Adrenal gland (tissue), 12 donors: ENCODE results near the gene RELN. TPM values are rescaled to one million over a fixed set of nuclear protein-coding genes. Genes with fewer than 3 reads are reported as not detected.

Experiments
- DNase-seq, 7 donors: peaks; one replicate each; pipeline ENCODE4 v3.0.0-alpha.2; 2019 to 2020
- H3K27ac ChIP-seq, 5 donors: fragments of 200-600 bp; sonication (generic) in 4 of 5; 1 replicate in 3 of 5; 2 replicates in 2 of 5; pipeline versions ENCODE4 v1.5.1 to v1.8.0; 2016 to 2020; ENCODE audit warnings: mild to moderate bottlenecking in 1 of 5
- H3K27me3 ChIP-seq: fragments of 200-600 bp; 2 replicates; pipeline ENCODE4 v1.8.0; 2021
- H3K36me3 ChIP-seq, 2 donors: fragments of 200-600 bp; replicated peaks in 1 of 2; 1 replicate in 1 of 2; 2 replicates in 1 of 2; pipeline versions ENCODE4 v1.5.1 to v1.8.0; 2018 to 2022
- H3K4me1 ChIP-seq, 2 donors: fragments of 200-600 bp; replicated peaks in 1 of 2; 1 replicate in 1 of 2; 2 replicates in 1 of 2; pipeline versions ENCODE4 v1.5.1 to v1.8.0; 2018 to 2021
- H3K4me3 ChIP-seq, 4 donors: fragments of 200-600 bp; sonication (generic) in 3 of 4; one replicate each; pipeline ENCODE4 v1.5.1; 2016 to 2018
- H3K9me3 ChIP-seq, 3 donors: fragments of 200-600 bp; sonication (generic) in 1 of 3; replicated peaks in 1 of 3; 1 replicate in 2 of 3; 2 replicates in 1 of 3; pipeline versions ENCODE4 v1.5.1 to v1.8.0; 2016 to 2021
- POLR2A ChIP-seq, 2 donors: fragments of 450-650 bp; IDR thresholded peaks; one replicate each; pipeline ENCODE4 v1.6.1; 2017; ENCODE audit warnings: antibody characterized with exemption in 2 of 2, mild to moderate bottlenecking in 2 of 2, moderate library complexity in 1 of 2
- WGBS, 4 donors: extraction: QIAGEN DNeasy Blood & Tissue Kit in 2 of 4; methylation state at CpG; one replicate each; pipeline versions ENCODE4 v1.1.5 to v1.1.7; 2013 to 2017; 5-methylcytosine and 5-hydroxymethylcytosine counted together
- intact Hi-C, 2 donors: fragments of 100-400 bp; cut with DNase I; formaldehyde crosslinking; loops; one replicate each; pipeline versions ENCODE4 v1.14.1 to v1.15.0; 2022 to 2023
- polyA plus RNA-seq, 3 donors: library from polyadenylated mRNA; stranded (reverse); fragments of 200-250 nt in 2 of 3; fragments of 350-450 nt in 1 of 3; fragmentation: Illumina TruSeq in 1 of 3; extraction: RNeasy Lipid Tissue Mini Kit (QIAGEN cat#74804) in 1 of 3; gene quantifications; one replicate each; pipeline ENCODE4 v1.2.3, GENCODE V29; 2013 to 2014
- total RNA-seq, 9 donors: library from RNA; depleted of rRNA in 4 of 9; stranded (reverse); fragments of >200 nt in 4 of 9; fragments of 120-200 nt in 1 of 9; fragmentation: NEBNext Ultra II Directional in 1 of 9; extraction: Animal tissue kit (Norgen Biotek cat#: 25700) in 1 of 9; gene quantifications; one replicate each; pipeline versions ENCODE4 v1.1.0 to v1.2.4, GENCODE V29; 2013 to 2023
- TF ChIP-seq, protein P1 (sequence below), 6 experiments: fragments of 450-650 bp in 4 of 6; fragments of 200-600 bp in 2 of 6; sonication (generic) in 1 of 6; IDR thresholded peaks; 1 replicate in 5 of 6; 2 replicates in 1 of 6; pipeline versions ENCODE4 v1.5.1 to v1.8.0; 2016 to 2021; ENCODE audit warnings: antibody characterized with exemption in 6 of 6, mild to moderate bottlenecking in 2 of 6, moderate library complexity in 1 of 6
- donor health status: healthy with polysubstance abuse.
- donor health status: Bipolar disorder and iron deficiency.
- donor health status: DM: yes; HTN: yes; CAD: no.
- donor health status: DM: no; HTN: no; CAD: no.
- donor health status: DM: no; HTN: no; CAD: no.
- donor health status: DM: yes; HTN: yes; CAD: no.

RELN gene
- total and polyA plus RNA-seq, 12 donors: 0.88 to 7.9 (median 2.3) TPM

DNA sequence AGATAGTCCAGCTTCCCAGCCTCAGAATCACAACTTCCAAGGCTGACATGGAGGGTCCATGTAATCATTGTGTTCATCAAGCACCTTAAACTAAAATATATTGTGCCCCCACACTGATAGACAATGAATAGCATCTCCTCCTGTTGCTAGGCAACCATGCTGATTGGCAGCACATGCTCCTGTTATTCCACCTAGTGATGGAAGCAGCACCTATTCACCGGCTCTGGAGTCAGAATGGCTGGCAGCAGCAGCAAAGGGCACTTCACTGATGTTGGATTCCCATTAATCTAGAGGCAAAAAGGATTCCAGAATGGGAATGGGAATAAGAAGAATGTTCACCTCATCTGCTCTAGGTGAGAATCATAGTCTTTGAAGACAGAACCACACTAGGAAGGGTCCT is 55.0 kb downstream of the RELN start:
- Histone ChIP-seq H3K27ac (no peak overlapping the region), H3K36me3 (no peaks in the 10 kb centered on the region), H3K27me3 (no peaks in the 10 kb centered on the region), H3K9me3 (no peaks in the 10 kb centered on the region), H3K4me1 (no peaks in the 10 kb centered on the region), H3K4me3 (no peak overlapping the region)
- DNase-seq: no peak
- no peak for TF ChIP-seq POLR2A (IDR thresholded peaks at IDR 0.05)
- TF ChIP-seq, protein P1, sequence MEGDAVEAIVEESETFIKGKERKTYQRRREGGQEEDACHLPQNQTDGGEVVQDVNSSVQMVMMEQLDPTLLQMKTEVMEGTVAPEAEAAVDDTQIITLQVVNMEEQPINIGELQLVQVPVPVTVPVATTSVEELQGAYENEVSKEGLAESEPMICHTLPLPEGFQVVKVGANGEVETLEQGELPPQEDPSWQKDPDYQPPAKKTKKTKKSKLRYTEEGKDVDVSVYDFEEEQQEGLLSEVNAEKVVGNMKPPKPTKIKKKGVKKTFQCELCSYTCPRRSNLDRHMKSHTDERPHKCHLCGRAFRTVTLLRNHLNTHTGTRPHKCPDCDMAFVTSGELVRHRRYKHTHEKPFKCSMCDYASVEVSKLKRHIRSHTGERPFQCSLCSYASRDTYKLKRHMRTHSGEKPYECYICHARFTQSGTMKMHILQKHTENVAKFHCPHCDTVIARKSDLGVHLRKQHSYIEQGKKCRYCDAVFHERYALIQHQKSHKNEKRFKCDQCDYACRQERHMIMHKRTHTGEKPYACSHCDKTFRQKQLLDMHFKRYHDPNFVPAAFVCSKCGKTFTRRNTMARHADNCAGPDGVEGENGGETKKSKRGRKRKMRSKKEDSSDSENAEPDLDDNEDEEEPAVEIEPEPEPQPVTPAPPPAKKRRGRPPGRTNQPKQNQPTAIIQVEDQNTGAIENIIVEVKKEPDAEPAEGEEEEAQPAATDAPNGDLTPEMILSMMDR (IDR thresholded peaks at IDR 0.05): no peak
- WGBS, 4 donors: 0 to 55% (median 23%) methylated on average over 1 of the region's 1 CpG
- intact Hi-C loops: no loop called here

DNA sequence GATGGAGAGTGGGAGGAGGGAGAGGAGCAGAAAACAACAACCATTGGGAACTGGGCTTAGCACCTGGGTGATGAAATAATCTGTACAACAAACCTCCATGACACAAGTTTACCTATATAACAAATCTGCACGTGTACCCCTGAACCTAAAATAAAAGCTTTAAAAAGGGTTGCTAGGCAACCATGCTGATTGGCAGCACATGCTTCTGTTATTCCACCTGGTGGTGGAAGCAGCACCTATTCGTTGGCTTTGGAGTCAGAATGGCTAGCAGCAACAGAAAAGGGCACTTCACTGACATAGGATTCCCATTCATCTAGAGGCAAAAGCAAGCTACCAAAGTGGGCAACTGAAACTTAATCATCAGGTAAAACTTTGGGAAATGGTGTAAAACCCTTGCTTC is 57.1 kb downstream of the RELN start:
- Histone ChIP-seq H3K27ac (no peak overlapping the region), H3K27me3 (no peaks in the 10 kb centered on the region), H3K4me1 (no peaks in the 10 kb centered on the region), H3K36me3 (no peaks in the 10 kb centered on the region), H3K4me3 (no peak overlapping the region), H3K9me3 (no peaks in the 10 kb centered on the region)
- WGBS, 4 donors: 30 to 48% (median 40%) methylated on average over 2 of the region's 2 CpGs
- no peak for TF ChIP-seq POLR2A (IDR thresholded peaks at IDR 0.05)
- TF ChIP-seq, protein P1 (IDR thresholded peaks at IDR 0.05): no peak
- no peak for DNase-seq
- intact Hi-C loops: no loop called here

DNA sequence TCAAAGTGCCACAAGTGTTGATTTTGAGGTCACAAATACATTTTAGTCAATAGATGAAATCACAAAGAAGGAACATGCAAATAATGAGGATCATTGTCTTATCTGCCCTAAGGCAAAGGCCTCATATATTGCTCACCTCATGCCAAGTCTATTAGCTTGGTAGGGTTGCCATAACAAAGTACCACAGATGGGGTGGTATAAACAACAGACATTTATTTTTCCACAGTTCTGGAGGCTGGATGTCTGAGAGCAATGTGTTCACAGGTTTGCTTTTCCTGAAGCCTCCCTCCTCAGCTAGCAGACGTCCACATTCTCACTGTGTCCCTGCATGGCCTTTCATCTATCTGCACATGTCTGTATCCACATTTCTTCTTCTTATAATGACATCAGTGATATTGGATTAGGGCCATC is 59.6 kb downstream of the RELN start:
- Histone ChIP-seq H3K4me1 (no peaks in the 10 kb centered on the region), H3K9me3 (no peaks in the 10 kb centered on the region), H3K4me3 (no peak overlapping the region), H3K27me3 (no peaks in the 10 kb centered on the region), H3K27ac (no peak overlapping the region), H3K36me3 (no peaks in the 10 kb centered on the region)
- peak in 1 of 7 donors; percentile 70 for DNase-seq
- 59 to 75% (median 69%) methylated on average over 1 of the region's 1 CpG for whole genome bisulfite sequencing, 4 donors
- TF ChIP-seq, protein P1 (IDR thresholded peaks at IDR 0.05): no peak
- no peak for TF ChIP-seq POLR2A (IDR thresholded peaks at IDR 0.05)
- intact Hi-C loops: no loop called here

DNA sequence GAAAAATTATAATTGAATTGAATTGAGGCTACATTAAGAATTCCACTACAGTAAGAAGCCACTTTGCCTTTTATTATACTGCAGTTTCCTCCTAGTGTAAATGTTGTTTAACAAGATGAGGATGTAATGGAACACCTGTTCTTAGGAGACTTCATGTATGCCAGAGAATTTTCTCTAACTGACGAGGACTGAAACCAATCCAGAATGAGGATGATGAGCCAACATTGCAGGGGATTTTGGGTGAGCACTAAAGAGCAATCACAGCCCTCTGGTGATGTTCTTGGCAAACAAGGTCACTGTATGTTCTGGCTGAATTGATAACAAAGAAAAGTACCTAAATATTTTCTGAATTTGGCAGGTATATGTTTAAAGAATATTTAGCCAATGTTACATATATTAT is 60.9 kb downstream of the RELN start:
- Histone ChIP-seq H3K4me3 (no peak overlapping the region), H3K9me3 (no peaks in the 10 kb centered on the region), H3K27ac (no peak overlapping the region), H3K4me1 (no peaks in the 10 kb centered on the region), H3K36me3 (no peaks in the 10 kb centered on the region), H3K27me3 (no peaks in the 10 kb centered on the region)
- 53 to 65% (median 58%) methylated on average over 1 of the region's 1 CpG for WGBS, 4 donors
- DNase-seq: no peak
- intact Hi-C loops: no loop called here
- TF ChIP-seq, protein P1 (IDR thresholded peaks at IDR 0.05): no peak
- no peak for TF ChIP-seq POLR2A (IDR thresholded peaks at IDR 0.05)
